Activated CD8-positive, alpha-beta memory T cell treated with anti-CD3 and anti-CD28 coated beads for 24 hours (primary cell): Measurements from ENCODE around the gene RPL38.

ENCODE experiments used
- DNase-seq: peaks from one replicate; pipeline ENCODE4 v3.0.0-alpha.2; 2020

RPL38 gene

GRCh38 chr17:74228306-74228978 is 25.0 kb downstream of the RPL38 start:
- no peak for DNase-seq

GRCh38 chr17:74230896-74231295 is 27.4 kb downstream of the RPL38 start:
- DNase-seq, result no peak

- no peak for DNase-seq
Observed at GRCh38 chr17:74231928-74232907, 28.7 kb downstream of the RPL38 start.

- no peak for DNase-seq
Observed at GRCh38 chr17:74233937-74234336, 30.5 kb downstream of the RPL38 start.

GRCh38 chr17:74234486-74234885 is 31.0 kb downstream of the RPL38 start:
- no peak for DNase-seq

GRCh38 chr17:74235040-74235581 is 31.6 kb downstream of the RPL38 start:
- DNase-seq, result no peak

GRCh38 chr17:74235911-74236371 is 32.5 kb downstream of the RPL38 start:
- DNase-seq, result no peak

- no peak for DNase-seq
Observed at GRCh38 chr17:74237321-74237720, 33.8 kb downstream of the RPL38 start.

- no peak for DNase-seq
Observed at GRCh38 chr17:74239172-74239571, 35.7 kb downstream of the RPL38 start.

- no peak for DNase-seq
Observed at GRCh38 chr17:74240618-74241205, 37.2 kb downstream of the RPL38 start.

GRCh38 chr17:74241431-74241830 is 38.0 kb downstream of the RPL38 start:
- DNase-seq, result no peak

GRCh38 chr17:74241847-74242246 is 38.4 kb downstream of the RPL38 start:
- no peak for DNase-seq

GRCh38 chr17:74243013-74243755 is 39.7 kb downstream of the RPL38 start:
- no peak for DNase-seq

- no peak for DNase-seq
Observed at GRCh38 chr17:74244128-74244527, 40.6 kb downstream of the RPL38 start.

- no peak for DNase-seq
Observed at GRCh38 chr17:74244548-74244947, 41.1 kb downstream of the RPL38 start.

- DNase-seq, result no peak
Observed at GRCh38 chr17:74245145-74245831, 41.8 kb downstream of the RPL38 start.

- no peak for DNase-seq
Observed at GRCh38 chr17:74245871-74246270, 42.4 kb downstream of the RPL38 start.

- no peak for DNase-seq
Observed at GRCh38 chr17:74249590-74250270, 46.3 kb downstream of the RPL38 start.

- DNase-seq, result no peak
Observed at GRCh38 chr17:74250324-74250995, 47.0 kb downstream of the RPL38 start.

- DNase-seq, result no peak
Observed at GRCh38 chr17:74251051-74251450, 47.6 kb downstream of the RPL38 start.

- no peak for DNase-seq
Observed at GRCh38 chr17:74251569-74251968, 48.1 kb downstream of the RPL38 start.
